GM18511 (cell line): Measurements from ENCODE around the gene BDH2.

Experiments used
- ATAC-seq: cut with Tn5 transposase; IDR thresholded peaks from one replicate; pipeline ENCODE4 v1.9.1; 2021; ENCODE audit warnings: mild to moderate bottlenecking, moderate library complexity; ENCODE audit not compliant: unreplicated experiment

Gene BDH2

GRCh38 chr4:103099691-103100392, at the start of gene BDH2:
TSS of gene BDH2 (minus strand) at chr4:103099834. CDS start at chr4:103096254, 3,580 bp downstream.
- peak; percentile 98 for ATAC-seq

- ATAC-seq, result peak; percentile 54
Observed at GRCh38 chr4:103144926-103145325, 45.3 kb upstream of the BDH2 start.

- no peak for ATAC-seq
Observed at GRCh38 chr4:103137446-103137827, 37.8 kb upstream of the BDH2 start.

DNA sequence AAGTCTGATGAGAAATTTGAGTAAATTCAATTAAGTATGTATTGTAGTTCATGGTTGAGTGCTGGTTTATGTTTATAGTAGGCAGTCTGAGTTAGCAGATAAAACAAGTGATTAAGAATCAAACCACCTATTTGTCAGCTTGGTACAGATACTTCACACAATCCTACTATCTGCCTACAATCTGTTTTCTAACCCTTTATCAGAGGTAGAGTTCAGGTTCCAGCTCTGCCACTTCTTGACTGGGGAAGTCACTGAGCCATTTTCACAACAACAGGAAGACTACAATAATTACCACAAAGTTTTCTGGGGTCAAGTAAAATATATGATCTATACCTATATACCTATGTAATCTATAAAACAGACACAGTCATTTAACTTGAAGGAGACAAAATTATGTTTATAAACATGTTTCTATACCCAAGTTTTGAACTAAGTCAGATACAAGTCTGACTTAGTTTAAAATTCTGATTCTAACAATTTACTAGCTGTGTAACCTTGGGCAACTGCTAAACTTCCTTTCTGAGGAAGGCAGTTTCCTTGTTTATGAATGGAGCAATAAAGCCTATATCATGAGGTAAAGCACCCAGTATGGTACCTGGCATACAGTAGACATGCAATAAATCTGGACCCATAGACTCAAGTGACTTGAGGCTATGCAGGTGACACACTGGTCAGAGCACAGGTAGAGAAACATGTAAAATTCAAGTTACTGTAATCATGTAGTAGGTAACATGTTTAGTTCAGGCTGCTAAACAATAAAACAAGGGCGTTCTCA, 37.2 kb upstream of the BDH2 start:
- ATAC-seq, result no peak

GRCh38 chr4:103129174-103129573, 29.5 kb upstream of the BDH2 start:
- ATAC-seq, result no peak

- no peak for ATAC-seq
Observed at GRCh38 chr4:103126126-103126525, 26.5 kb upstream of the BDH2 start.

DNA sequence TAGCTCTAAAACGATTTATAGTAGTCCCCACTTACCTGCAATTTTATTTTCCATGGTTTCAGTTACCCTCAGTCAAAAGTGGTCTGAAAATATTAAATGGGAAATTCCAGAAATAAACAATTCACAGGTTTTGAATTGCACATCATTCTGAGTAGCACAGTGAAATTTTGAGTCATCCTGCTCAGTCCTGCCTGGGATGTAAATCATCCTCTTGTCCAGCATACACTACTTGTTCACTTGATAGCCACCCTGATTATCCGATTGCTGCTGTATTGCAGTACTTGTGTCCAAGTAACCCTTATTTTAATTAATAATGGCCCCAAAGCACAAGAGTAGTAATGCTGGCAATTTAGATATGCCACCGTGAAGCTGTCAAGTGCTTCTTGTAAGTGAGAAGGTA, 23.5 kb upstream of the BDH2 start:
- ATAC-seq, result no peak

- ATAC-seq, result no peak
Observed at GRCh38 chr4:103118166-103118565, 18.5 kb upstream of the BDH2 start.

- ATAC-seq, result no peak
Observed at GRCh38 chr4:103111598-103111997, 12.0 kb upstream of the BDH2 start.

- no peak for ATAC-seq
Observed at GRCh38 chr4:103108542-103108941, 8.9 kb upstream of the BDH2 start.

DNA sequence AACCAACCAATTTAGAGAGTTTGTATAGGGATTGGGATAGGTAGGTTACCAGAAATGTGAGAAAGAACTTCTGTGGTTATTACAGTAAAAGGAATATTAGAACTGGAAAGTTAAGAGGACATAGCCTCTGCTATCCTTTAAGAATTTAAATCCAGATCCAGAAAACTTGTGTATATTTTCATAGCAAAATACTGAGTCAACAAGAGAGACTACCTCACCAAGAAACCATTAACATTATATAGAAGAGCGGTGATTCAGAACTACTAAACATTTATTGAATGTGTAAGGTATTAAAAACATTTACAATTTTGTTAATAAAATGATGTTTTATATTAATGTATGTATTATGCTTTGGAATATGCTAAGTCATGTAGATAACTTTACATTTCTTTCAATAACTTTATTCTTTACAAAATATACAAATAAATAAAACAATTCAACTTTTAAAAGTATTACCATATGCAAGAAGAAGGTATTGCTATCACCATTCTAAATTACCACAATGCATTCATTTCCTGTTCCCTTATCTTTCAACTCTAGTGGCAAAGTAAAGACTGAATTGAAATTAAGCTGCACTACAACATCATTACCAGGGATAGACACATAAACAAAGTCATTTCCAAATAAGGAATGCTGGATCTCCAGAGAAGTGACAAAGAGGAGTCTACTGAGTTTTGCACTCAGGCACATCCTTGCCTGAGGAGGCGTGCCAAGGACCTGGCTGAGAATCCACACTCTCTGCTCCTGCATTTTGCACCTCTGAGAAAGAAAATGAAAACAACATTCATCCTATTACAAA, 6.1 kb upstream of the BDH2 start:
- ATAC-seq, result no peak

GRCh38 chr4:103104886-103105285, 5.3 kb upstream of the BDH2 start:
- no peak for ATAC-seq

DNA sequence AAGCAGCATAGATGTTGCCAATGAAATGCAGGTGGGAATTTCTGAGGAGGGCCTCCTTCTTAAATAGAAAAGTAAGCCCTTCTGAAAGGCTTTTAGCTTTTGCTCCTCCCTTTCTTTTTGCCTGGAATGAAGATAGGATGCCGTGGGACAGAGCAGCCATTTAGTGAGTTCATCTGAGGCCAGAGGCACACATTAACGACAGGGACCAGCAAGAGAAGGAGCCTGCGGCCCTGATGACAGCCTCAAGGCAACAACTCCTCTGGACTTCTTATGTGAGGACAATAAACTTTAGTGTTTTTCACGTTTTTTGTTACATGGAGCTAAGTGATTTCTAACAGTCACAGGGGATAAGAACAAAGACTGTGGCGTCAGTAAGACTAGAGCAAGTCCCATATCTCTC, 1.1 kb upstream of the BDH2 start:
- no peak for ATAC-seq

DNA sequence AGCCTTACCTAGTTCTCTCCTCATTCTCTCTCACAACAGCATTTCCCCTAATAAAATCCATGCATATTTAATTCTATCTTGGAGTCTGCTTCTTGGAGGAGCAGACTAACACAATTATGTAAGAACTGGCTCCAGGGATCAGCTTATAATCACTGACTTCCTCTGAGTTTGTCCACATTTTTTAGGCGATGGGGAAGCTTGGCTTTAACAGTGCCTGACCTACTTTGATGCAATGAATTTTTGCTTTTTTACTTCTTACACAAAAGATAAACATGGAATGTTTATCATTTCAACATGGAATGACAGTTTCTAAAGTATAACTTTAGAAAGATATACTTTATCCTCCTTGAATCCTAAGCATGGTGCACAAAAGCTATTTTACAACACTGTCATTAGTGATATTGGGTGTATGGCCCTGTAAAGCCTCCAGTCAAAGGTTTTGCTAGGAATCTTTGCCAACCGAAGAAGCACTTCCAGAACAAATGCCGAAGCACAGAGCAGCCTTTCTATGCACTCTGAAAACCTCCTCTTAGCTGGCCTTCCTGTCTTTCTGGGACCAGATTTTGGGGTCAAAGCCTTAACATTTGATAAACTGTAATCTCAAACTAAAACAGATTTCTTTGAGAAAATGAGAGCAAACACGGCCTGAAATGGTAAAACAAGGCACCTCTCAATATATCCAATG, 736 bp downstream of the BDH2 start:
- ATAC-seq, result no peak

- ATAC-seq, result no peak
Observed at GRCh38 chr4:103098341-103098740, 1.3 kb downstream of the BDH2 start.

DNA sequence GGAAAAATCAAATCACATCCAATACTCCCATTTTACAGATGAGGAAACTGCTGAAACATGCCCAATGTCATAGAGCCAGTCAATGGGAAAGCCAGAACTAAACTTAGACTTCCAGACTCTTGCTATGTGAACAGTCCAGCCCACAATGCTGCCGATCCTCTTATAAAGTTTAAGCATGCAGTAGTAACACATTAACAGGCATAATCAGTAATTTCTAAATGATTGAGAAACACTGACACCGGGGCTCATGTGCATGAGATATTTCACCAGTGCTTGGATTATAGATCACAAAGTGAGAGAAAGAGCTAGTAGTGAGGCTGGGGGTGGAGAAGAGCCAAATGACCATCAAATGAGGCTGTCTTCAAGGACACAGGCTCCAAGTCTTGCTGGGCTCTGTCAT, 2.5 kb downstream of the BDH2 start:
- no peak for ATAC-seq

GRCh38 chr4:103095080-103095479, 4.6 kb downstream of the BDH2 start:
- ATAC-seq, result no peak

GRCh38 chr4:103092245-103092644, 7.4 kb downstream of the BDH2 start:
- no peak for ATAC-seq

GRCh38 chr4:103091601-103092223, 7.9 kb downstream of the BDH2 start:
- peak; percentile 78 for ATAC-seq

DNA sequence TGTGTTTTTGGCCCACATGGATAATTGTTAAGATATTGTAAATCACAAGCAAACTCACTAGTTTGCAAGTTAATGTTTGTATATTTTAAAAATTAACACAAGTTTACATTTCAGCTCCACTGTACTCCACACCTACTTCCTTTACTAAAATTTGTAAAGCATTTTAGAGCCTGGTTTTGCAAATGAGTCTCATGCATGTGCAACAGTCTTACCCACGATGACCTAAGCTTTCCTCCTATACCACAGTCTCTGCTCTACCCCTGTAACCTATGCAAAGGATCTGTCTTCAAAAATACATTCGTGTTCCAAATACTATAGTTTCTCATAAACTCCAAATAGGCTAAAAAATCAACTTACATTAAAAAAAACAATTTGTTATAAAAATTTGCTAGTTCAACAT, 10.2 kb downstream of the BDH2 start:
- ATAC-seq, result no peak

- ATAC-seq, result no peak
Observed at GRCh38 chr4:103086551-103086950, 13.1 kb downstream of the BDH2 start.
